Measurements from ENCODE around the gene HLF. TPM values are rescaled to one million over a fixed set of nuclear protein-coding genes. Genes with fewer than 3 reads are reported as not detected.

HLF gene
- total RNA-seq, 1 experiment from 2014 or later, result 1.5 TPM

DNA sequence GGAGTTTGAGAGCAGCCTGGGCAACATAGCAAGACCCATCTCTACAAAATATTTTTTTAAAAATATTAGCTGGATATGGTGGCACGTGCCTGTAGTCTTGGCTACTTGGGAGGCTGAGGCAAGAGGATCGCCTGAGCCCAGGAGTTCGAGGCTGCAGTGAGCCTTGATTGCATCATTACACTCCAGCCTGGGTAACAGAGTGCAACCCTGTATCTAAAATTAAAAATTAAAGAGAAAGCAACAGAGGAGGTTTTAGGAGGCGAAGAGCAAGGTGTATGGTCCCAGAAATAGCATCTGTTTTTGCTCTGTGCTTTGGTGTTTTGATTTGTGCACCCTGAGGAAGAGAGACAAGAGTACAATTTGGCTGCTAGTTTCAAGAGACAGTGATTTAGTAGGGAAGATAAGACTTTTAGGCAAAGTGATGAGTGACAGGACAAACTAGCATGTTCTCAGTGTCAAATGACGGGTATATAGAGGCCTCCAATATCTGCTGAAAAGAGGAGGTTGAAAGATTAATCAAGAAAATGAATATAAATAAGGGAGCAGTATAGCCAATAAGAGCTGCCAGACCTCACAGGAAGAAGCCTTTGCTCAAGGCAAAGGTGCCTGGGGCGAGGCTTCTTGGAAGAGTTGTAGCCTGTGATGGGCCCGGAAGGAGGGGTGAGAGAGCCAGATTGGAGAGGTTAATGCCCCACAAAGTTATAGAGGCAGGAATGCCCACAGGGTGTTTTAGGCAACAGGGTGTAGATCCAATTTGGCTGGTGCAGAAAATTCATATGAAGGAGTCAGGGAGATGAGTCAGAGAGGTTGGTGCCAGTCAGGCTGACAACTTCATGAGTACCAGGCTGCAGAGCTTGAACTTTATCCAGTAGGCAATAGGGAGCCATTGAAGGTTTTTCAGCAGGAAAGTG is 11.4 kb downstream of the HLF start:
- POLR2A ChIA-PET, result no interaction called here
- H3K9ac ChIP-seq (ENCODE audit: low read length), result no peak overlapping the region
- H3K4me1 ChIP-seq (ENCODE audit: control insufficient read depth in 1 of 2, insufficient read depth in 2 of 2, low read length in 2 of 2), result peaks cover 0 to 16% of the 10 kb centered on the region in 2 experiments; a peak in 2 of 4 replicates
- no peaks in the 10 kb centered on the region for H3K9me3 ChIP-seq (ENCODE audit: control insufficient read depth in 1 of 2, insufficient read depth in 1 of 2, low read depth in 1 of 2, low read length in 2 of 2)
- DNase-seq (ENCODE audit: low read depth, low spot score), result no peak
- RAD21 ChIA-PET (ENCODE audit: low non-redundant PET in 1 of 2, low total read pairs in 2 of 2, uncharacterized antibody in 2 of 2, unreplicated experiment in 2 of 2), result no interaction called here
- no TSS peak for BruUV-seq (replicated peaks)
- no peaks in the 10 kb centered on the region for H3K79me2 ChIP-seq (ENCODE audit: insufficient read depth, low read length)
- intact Hi-C loops (cut with micrococcal nuclease), result no loop called here
- no peaks in the 10 kb centered on the region for H4K20me1 ChIP-seq (ENCODE audit: insufficient read depth)
- H3K36me3 ChIP-seq (ENCODE audit: control insufficient read depth in 1 of 2, insufficient read depth in 2 of 2, low read length in 2 of 2), result no peaks in the 10 kb centered on the region
- H3K27me3 ChIP-seq (ENCODE audit: insufficient read depth, low read length), result no peaks in the 10 kb centered on the region
- H3K27ac ChIP-seq (ENCODE audit: low read depth, low read length), result no peak overlapping the region
- no peaks in the 10 kb centered on the region for H3K9me2 ChIP-seq (ENCODE audit: insufficient read depth)
- CTCF ChIA-PET, result no interaction called here
- no peak for TF ChIP-seq ELF1 (IDR thresholded peaks at IDR 0.05; ENCODE audit: borderline replicate concordance, low read depth)
- no peak overlapping the region for H2AFZ ChIP-seq (ENCODE audit: low read depth, low read length, poor library complexity, severe bottlenecking)
- no peak overlapping the region for H3K4me3 ChIP-seq (replicated peaks in 1 of 2; ENCODE audit: low read depth in 1 of 2, low read length in 2 of 2)
- ATAC-seq, result peak; percentile 46
- H3K4me2 ChIP-seq (ENCODE audit: low read length), result no peak overlapping the region

DNA sequence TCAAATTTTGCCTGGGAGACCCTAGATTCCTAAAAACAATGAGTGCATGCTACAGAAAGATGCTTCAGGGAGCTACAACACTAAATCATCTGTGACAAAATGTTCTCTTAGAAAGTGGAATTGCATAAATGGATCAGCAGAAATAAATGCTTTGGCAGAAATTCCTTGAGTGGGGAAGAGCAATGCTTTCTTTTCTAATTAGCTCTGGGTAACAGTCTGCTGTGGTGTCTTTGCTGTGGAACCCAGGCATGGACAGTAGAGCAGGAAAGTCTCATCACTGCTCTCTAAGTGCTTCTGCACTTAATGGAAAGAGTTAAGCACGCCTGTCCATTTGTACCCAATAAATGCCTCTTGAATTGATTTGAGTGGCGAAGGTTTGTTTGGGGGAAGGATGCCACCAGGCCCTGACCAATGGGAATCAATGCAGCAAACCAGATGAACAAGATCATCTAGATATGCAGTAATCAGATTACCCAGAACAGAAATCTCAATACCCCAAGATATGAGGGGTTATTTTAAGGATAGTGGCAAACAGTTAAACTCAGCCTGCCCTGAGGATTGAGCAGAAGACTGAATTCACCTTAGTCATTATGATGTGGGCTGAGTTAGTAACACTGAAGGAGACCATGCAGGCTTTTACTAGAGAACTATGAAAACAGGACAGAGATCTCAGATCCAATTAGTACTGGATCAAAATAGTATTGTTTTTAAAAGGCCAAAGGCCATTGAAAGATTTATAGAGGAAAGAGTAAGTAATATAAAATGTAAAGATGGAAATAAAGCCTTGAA is 13.6 kb downstream of the HLF start:
- Histone ChIP-seq H3K27me3 (ENCODE audit: insufficient read depth, low read length) (no peaks in the 10 kb centered on the region), H3K9ac (ENCODE audit: low read length) (no peak overlapping the region), H3K4me2 (ENCODE audit: low read length) (no peak overlapping the region), H3K36me3 (ENCODE audit: control insufficient read depth in 1 of 2, insufficient read depth in 2 of 2, low read length in 2 of 2) (no peaks in the 10 kb centered on the region), H2AFZ (ENCODE audit: low read depth, low read length, poor library complexity, severe bottlenecking) (no peak overlapping the region), H3K27ac (ENCODE audit: low read depth, low read length) (no peak overlapping the region), H3K4me3 (replicated peaks in 1 of 2; ENCODE audit: low read depth in 1 of 2, low read length in 2 of 2) (no peak overlapping the region), H3K79me2 (ENCODE audit: insufficient read depth, low read length) (no peaks in the 10 kb centered on the region), H3K4me1 (ENCODE audit: control insufficient read depth in 1 of 2, insufficient read depth in 2 of 2, low read length in 2 of 2) (peaks cover 0 to 16% of the 10 kb centered on the region in 2 experiments; a peak in 2 of 4 replicates), H4K20me1 (ENCODE audit: insufficient read depth) (no peaks in the 10 kb centered on the region), H3K9me3 (ENCODE audit: control insufficient read depth in 1 of 2, insufficient read depth in 1 of 2, low read depth in 1 of 2, low read length in 2 of 2) (no peaks in the 10 kb centered on the region), H3K9me2 (ENCODE audit: insufficient read depth) (no peaks in the 10 kb centered on the region)
- DNase-seq (ENCODE audit: low read depth, low spot score) (no peak), ATAC-seq (no peak)
- ChIA-PET RAD21 (ENCODE audit: low non-redundant PET in 1 of 2, low total read pairs in 2 of 2, uncharacterized antibody in 2 of 2, unreplicated experiment in 2 of 2) (no interaction called here), POLR2A (no interaction called here), CTCF (no interaction called here)
- intact Hi-C loops (cut with micrococcal nuclease), result no loop called here
- no TSS peak for BruUV-seq (replicated peaks)
- TF ChIP-seq EZH2 (IDR thresholded peaks at IDR 0.05) (no peak), JUND (IDR thresholded peaks at IDR 0.05) (no peak), CEBPB (IDR thresholded peaks at IDR 0.05; ENCODE audit: low read depth) (no peak), ELF1 (IDR thresholded peaks at IDR 0.05; ENCODE audit: borderline replicate concordance, low read depth) (no peak)

All from HCT116 (cell line).